ENCODE measurements around the gene MVB12B. TPM values are rescaled to one million over a fixed set of nuclear protein-coding genes. Genes with fewer than 3 reads are reported as not detected.

The MVB12B gene, protein sequence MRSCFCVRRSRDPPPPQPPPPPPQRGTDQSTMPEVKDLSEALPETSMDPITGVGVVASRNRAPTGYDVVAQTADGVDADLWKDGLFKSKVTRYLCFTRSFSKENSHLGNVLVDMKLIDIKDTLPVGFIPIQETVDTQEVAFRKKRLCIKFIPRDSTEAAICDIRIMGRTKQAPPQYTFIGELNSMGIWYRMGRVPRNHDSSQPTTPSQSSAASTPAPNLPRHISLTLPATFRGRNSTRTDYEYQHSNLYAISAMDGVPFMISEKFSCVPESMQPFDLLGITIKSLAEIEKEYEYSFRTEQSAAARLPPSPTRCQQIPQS
- 34.1 TPM for total RNA-seq

GRCh38 chr9:126326228-126327005 lies at the start of gene MVB12B:
Gene MVB12B (plus strand): TSS chr9:126326829. CDS start chr9:126326930, 101 bp downstream.

Measured in camera-type eye (tissue), 1 donor.